Fibroblast of villous mesenchyme (primary cell): ENCODE data around the gene GLE1. TPM values are rescaled to one million over a fixed set of nuclear protein-coding genes. Genes with fewer than 3 reads are reported as not detected.
A peak's percentile ranks its signal among the peaks of the same experiment; 100 is the strongest.

Source experiments
- DNase-seq: peaks from one replicate; pipeline ENCODE4 v3.0.0-alpha.2; 2010; ENCODE audit warnings: low read depth
- H3K4me3 ChIP-seq: 2 replicates; pipeline ENCODE4 v1.5.1; 2011; ENCODE audit warnings: low read depth, mild to moderate bottlenecking, low read length
- total RNA-seq: library from RNA; depleted of rRNA; stranded (reverse); fragments of >200 nt; gene quantifications from 2 replicates; pipeline ENCODE4 v1.2.3, GENCODE V29; 2012
- TF ChIP-seq, protein P1 (sequence below): IDR thresholded peaks from 2 replicates; pipeline ENCODE4 v1.5.1; 2012; ENCODE audit warnings: low read depth, mild to moderate bottlenecking, low read length; ENCODE audit not compliant: insufficient read depth

The GLE1 gene
- total RNA-seq, 1 donor = 35.0 TPM

DNA sequence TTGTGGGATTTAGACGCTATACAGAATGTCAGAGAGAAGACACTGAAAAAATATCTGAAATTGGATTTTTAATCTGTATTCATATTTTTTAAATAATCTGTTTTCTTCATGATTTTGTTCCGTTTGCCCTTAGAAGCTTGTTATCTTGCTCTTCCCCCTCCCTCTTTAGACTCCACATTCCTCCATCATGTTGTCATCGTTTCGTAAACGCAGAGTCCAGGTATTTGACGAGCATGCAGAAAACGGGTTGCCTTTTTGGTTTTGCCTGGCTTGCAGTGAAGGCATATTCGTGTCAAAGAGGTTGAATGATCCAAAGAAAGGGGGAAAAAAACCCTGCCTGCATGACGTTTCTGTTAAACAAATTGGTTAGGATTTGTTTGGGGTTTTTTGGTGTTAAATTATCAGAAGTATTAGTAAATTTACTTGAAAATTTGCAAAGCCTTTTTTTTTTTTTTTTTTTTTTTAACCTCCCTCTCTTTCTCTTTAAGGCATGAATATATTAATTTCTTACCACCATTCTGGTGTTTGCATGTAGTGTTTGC is 50.7 kb downstream of the GLE1 start:
- TF ChIP-seq, protein P1, sequence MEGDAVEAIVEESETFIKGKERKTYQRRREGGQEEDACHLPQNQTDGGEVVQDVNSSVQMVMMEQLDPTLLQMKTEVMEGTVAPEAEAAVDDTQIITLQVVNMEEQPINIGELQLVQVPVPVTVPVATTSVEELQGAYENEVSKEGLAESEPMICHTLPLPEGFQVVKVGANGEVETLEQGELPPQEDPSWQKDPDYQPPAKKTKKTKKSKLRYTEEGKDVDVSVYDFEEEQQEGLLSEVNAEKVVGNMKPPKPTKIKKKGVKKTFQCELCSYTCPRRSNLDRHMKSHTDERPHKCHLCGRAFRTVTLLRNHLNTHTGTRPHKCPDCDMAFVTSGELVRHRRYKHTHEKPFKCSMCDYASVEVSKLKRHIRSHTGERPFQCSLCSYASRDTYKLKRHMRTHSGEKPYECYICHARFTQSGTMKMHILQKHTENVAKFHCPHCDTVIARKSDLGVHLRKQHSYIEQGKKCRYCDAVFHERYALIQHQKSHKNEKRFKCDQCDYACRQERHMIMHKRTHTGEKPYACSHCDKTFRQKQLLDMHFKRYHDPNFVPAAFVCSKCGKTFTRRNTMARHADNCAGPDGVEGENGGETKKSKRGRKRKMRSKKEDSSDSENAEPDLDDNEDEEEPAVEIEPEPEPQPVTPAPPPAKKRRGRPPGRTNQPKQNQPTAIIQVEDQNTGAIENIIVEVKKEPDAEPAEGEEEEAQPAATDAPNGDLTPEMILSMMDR = no peak
- peak; percentile 62 for DNase-seq
- H3K4me3 ChIP-seq = peak overlapping the region; percentile 89

DNA sequence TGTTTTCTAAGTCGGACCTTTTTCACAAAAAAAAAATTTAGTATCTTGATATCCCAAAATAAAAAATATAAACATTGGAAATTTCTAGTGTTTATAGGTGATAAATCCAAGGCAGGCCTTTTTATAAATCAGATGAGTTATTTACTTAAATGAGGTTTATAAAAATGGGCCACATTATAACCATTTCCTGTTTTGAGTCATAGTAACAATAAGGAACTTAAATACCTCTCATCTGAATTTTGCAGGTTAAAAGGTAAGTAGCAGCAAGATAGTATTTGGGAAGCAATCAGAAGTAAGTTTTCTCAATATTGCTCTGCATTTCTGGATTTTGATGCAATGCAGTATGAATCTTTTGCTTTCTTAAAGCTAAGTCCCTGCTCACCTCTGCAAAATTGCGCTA is 51.8 kb downstream of the GLE1 start:
- TF ChIP-seq, protein P1 = no peak
- DNase-seq = no peak
- no peak overlapping the region for H3K4me3 ChIP-seq

DNA sequence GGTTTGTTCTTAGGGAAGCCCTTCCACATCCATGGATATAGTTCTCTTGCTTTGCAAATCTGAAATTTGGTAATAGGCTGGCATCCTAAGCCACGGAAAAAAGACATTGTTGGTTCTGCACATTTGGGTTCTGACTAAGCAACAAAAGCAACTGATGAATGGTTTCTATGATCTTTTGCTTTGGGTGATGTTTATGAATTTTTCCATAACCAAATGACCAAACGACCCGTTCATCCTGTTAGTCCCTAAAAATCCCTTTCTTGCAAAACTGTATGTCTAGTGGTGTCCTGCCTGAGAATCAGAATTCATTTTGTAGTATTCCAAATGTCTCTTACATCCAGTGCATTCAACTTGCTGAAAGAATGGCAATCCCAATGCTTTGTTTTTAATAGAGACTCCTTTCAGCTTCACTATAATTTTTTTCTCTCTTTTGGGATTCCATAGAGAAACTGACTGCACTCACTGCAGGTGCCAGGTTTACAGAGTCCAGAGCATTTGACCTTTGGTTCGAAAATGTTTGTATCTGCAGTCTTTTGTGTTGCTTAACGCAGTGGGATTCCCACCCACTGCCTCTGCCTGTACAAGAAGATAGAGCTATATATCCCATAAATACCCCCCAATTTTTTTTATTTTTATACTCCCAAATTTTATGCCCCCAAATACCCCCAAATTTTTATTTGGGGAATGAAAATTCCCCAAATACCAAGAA is 52.6 kb downstream of the GLE1 start:
- peak; percentile 13 for DNase-seq
- H3K4me3 ChIP-seq = no peak overlapping the region
- TF ChIP-seq, protein P1 = no peak

DNA sequence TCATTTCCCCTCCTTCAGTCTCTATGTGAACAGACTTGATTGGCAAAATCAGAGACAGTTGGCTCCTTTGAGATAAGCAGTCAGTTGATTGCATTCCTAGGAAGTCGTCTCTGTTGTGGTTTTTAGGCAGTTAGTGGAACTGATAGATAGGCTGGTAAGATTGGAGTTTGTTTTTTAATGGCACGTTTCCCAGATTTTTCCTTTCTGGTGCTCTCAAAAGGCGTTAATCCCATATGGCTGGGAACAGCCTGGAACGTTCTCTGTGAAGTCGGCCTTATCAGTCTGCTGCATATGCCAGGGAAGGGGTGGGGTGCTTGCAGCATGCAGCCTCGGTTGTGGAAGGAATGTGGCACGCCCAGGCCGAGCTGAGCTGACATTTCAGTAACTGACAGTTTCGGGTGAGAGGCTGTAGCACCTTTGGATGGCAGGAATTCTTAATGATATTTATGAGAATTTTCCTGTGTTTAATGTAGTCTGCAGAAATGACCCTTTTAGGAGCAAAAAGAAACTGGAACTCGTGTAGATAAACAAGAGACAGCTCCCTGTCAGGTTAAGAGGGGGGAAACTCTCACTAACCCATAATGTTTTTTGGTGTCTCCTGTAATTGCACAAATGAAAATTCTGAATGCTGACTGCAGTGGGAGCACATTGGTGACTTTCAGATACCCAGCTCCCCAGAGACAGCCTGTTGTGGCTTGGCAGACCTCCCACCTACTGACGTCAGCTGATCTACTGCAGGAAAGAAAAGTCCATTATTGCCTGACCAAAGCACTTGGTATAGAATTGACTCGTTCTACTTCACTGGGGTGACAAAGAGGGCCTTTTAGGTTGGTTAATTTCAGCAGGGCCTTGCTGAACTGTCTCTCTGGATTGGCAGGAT is 54.2 kb downstream of the GLE1 start:
- TF ChIP-seq, protein P1 = peak; percentile 8
- H3K4me3 ChIP-seq = peak overlapping the region; percentile 28
- peak; percentile 94 for DNase-seq

DNA sequence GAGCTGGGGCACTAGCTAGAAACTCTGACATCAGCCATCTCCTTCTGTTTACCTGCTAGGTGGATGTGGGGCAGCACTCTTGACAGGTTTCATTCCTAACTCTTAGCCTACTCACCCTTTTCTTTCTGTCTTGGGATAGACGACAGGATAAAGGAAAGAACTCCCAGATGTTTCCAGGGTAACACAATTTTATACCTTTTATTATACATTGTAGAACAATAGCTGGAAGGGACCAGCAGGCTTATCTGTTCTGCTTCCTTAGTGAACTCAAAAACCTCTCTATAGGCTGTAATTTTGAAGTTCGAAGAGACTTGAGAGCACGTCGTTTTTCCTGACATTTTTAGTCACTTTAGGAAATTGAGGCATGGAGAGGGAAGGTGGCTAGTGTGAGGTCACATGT is 61.1 kb downstream of the GLE1 start:
- no peak for DNase-seq
- no peak overlapping the region for H3K4me3 ChIP-seq
- TF ChIP-seq, protein P1 = no peak

DNA sequence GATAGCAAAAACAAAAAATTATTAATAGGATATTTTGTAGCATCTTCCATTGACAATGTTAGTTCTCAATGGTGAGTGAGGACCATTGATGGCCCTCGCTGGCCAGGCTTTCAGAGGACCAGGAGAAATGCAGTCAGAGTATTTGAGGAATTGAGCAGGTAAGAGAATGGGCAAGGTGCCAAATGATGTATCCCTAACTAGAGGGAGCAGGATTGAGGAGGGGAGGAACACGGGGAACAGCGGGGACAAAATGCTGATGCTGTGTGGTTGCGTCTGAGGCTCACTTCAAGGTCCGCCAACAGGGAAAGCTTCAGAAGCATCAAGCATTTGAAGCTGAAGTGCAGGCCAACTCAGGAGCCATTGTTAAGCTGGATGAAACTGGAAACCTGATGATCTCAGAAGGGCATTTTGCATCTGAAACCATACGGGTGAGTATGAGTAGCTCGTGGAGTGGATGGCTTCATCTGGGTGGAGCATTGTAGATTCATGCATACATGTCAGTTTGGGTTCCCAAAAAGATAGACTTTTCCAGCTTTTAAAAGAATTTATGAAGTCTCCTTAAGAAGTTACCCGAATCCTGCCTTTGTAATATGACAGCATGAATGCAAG is 64.1 kb downstream of the GLE1 start:
- DNase-seq = no peak
- TF ChIP-seq, protein P1 = no peak
- H3K4me3 ChIP-seq = no peak overlapping the region
